Upper lobe of left lung (tissue), 6 donors: Measurements from ENCODE around the gene DUSP16. TPM values are rescaled to one million over a fixed set of nuclear protein-coding genes. Genes with fewer than 3 reads are reported as not detected.

Experiments
- ATAC-seq, 2 donors: fragments of 200-7000 bp; cut with Tn5 transposase; one replicate each; pipeline ENCODE4 v1.9.1; 2022; ENCODE audit warnings: mild to moderate bottlenecking in 2 of 2, moderate library complexity in 2 of 2; ENCODE audit not compliant: low FRiP score in 2 of 2
- DNase-seq, 2 donors: peaks; one replicate each; pipeline ENCODE4 v3.0.0-alpha.2; 2019 to 2020
- H3K27ac ChIP-seq, 4 donors: fragments of 200-600 bp; sonication (generic); one replicate each; pipeline ENCODE4 v1.5.1; 2016 to 2019
- H3K27me3 ChIP-seq, 4 donors: fragments of 200-600 bp; sonication (generic); one replicate each; pipeline ENCODE4 v1.5.1; 2017 to 2019
- H3K36me3 ChIP-seq, 4 donors: fragments of 200-600 bp; sonication (generic); one replicate each; pipeline ENCODE4 v1.5.1; 2016 to 2019
- H3K4me1 ChIP-seq, 4 donors: fragments of 200-600 bp; sonication (generic); one replicate each; pipeline ENCODE4 v1.5.1; 2018 to 2019
- H3K4me3 ChIP-seq, 4 donors: fragments of 200-600 bp; sonication (generic); one replicate each; pipeline ENCODE4 v1.5.1; 2017 to 2019; ENCODE audit warnings: mild to moderate bottlenecking in 2 of 4, moderate library complexity in 1 of 4
- H3K9me3 ChIP-seq, 4 donors: fragments of 200-600 bp; sonication (generic); one replicate each; pipeline ENCODE4 v1.5.1; 2018 to 2019
- CTCF ChIP-seq, 6 experiments: fragments of 450-650 bp in 4 of 6; fragments of 200-600 bp in 2 of 6; sonication (generic) in 2 of 6; IDR thresholded peaks; one replicate each; pipeline ENCODE4 v1.5.1; 2016 to 2019; ENCODE audit warnings: antibody characterized with exemption in 6 of 6
- EP300 ChIP-seq, 4 donors: sonication (generic); formaldehyde crosslinking; IDR thresholded peaks; one replicate each; pipeline ENCODE4 v1.5.1; 2017; ENCODE audit warnings: antibody characterized with exemption in 4 of 4, control low read depth in 2 of 4
- POLR2A ChIP-seq, 4 donors: fragments of 450-650 bp; IDR thresholded peaks; one replicate each; pipeline ENCODE4 v1.5.1; 2016 to 2017; ENCODE audit warnings: antibody characterized with exemption in 4 of 4, mild to moderate bottlenecking in 2 of 4
- POLR2AphosphoS5 ChIP-seq, 2 donors: sonication (generic); formaldehyde crosslinking; IDR thresholded peaks; one replicate each; pipeline ENCODE4 v1.5.1; 2017; ENCODE audit warnings: antibody characterized with exemption in 2 of 2
- WGBS, 2 donors: methylation state at CpG; one replicate each; pipeline ENCODE4 v1.1.5; 2017 to 2018; 5-methylcytosine and 5-hydroxymethylcytosine counted together
- total RNA-seq, 6 donors: library from RNA; depleted of rRNA in 4 of 6; stranded (reverse); fragments of >200 nt in 4 of 6; gene quantifications; one replicate each; pipeline versions ENCODE4 v1.1.0 to v1.2.1, GENCODE V29; 2016 to 2021
- donor health status: DM: no; HTN: no; CAD: no; lungs with moderate emphysema.
- donor health status: DM: no; HTN: yes; CAD: no; lungs with severe emphysema.

DUSP16 gene
- total RNA-seq, 6 donors from 2014 or later, result 23.7 to 51.6 (median 41.7) TPM

DNA sequence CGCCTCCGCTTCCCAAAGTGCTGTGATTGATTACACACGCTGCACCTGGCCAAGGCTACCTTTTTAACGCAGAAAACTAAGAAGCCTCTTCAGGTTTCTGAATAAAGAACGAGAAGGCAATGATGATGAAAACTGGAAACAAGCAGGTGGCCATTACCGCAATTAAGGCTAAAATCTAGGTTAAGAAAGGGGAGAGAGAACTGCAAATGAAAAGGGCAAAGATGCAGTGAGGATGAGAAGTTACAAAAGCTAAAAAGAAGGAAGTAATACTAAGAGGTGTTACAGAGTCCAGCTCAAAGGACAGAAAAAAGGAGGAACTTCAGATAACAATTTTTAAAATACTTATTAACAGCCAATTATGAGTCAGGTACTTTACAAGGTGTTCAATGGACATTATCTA is 79.7 kb downstream of the DUSP16 start:
- TF ChIP-seq CTCF (IDR thresholded peaks at IDR 0.05) (no peak), EP300 (IDR thresholded peaks at IDR 0.05) (no peak), POLR2AphosphoS5 (IDR thresholded peaks at IDR 0.05) (no peak), POLR2A (IDR thresholded peaks at IDR 0.05) (no peak)
- no peaks in the 10 kb centered on the region for H3K27me3 ChIP-seq
- peak overlapping the region; percentile 12 to 70 (median 36) for H3K27ac ChIP-seq
- no peak overlapping the region for H3K4me3 ChIP-seq
- peaks cover 10 to 56% (median 23%) of the 10 kb centered on the region in 4 donors for H3K36me3 ChIP-seq
- H3K9me3 ChIP-seq, result no peaks in the 10 kb centered on the region
- no peak for DNase-seq
- no peak for ATAC-seq
- peaks cover 0 to 7% (median 0%) of the 10 kb centered on the region in 4 donors for H3K4me1 ChIP-seq
- 74 to 80% methylated on average over 6 of the region's 6 CpGs for WGBS, 2 donors

DNA sequence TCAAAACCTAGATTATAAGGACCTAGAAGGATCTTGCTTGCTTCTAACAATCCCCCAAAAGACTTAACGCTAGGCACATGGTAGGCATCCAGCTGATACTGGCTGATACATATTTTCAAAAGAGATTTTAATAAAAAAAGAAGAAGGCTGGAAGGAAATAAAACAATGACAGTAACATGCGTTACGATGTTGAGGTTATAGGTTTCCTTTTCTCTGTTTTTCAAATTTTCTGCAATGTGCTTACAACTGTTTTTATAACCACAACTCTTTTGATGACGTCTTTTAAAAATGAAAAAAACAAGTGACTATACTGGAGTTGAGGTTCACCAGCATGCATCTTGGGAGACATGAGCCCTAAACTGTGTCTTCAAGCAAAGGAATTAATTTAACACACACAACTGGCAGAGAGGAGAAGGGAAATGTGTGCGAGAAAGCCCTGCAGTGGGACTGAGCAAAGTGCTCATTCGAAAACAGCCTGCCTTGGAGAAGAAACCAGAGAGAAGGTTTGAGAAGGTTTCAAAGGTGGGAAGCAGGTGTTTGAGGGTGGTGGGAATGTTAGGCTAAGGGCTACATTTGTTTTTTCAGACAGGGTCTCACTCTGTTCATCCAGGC is 80.4 kb downstream of the DUSP16 start:
- no peaks in the 10 kb centered on the region for H3K27me3 ChIP-seq
- ATAC-seq (no peak), DNase-seq (no peak)
- H3K9me3 ChIP-seq, result no peaks in the 10 kb centered on the region
- no peak overlapping the region for H3K4me3 ChIP-seq
- 84 to 85% methylated on average over 6 of the region's 6 CpGs for WGBS, 2 donors
- peak overlapping the region; percentile 25 to 70 (median 36) for H3K27ac ChIP-seq
- TF ChIP-seq POLR2A (IDR thresholded peaks at IDR 0.05) (peak in 1 of 4 donors; percentile 60), POLR2AphosphoS5 (IDR thresholded peaks at IDR 0.05) (no peak)
- peaks cover 0 to 7% (median 0%) of the 10 kb centered on the region in 4 donors for H3K4me1 ChIP-seq
- peaks cover 12 to 63% (median 26%) of the 10 kb centered on the region in 4 donors for H3K36me3 ChIP-seq

GRCh38 chr12:12481631-12482030 is 81.0 kb downstream of the DUSP16 start:
- ATAC-seq, result no peak
- peaks cover 14 to 65% (median 32%) of the 10 kb centered on the region in 4 donors for H3K36me3 ChIP-seq
- H3K4me1 ChIP-seq, result peaks cover 0 to 7% (median 0%) of the 10 kb centered on the region in 4 donors
- WGBS, 2 donors, result 36 to 38% methylated on average over 2 of the region's 2 CpGs
- no peak overlapping the region for H3K4me3 ChIP-seq
- TF ChIP-seq EP300 (IDR thresholded peaks at IDR 0.05) (no peak), POLR2AphosphoS5 (IDR thresholded peaks at IDR 0.05) (no peak), CTCF (IDR thresholded peaks at IDR 0.05) (no peak), POLR2A (IDR thresholded peaks at IDR 0.05) (no peak)
- H3K27ac ChIP-seq, result peak overlapping the region in 3 of 4 donors; percentile 25 to 53 (median 42)
- no peaks in the 10 kb centered on the region for H3K9me3 ChIP-seq
- no peak for DNase-seq
- H3K27me3 ChIP-seq, result no peaks in the 10 kb centered on the region

DNA sequence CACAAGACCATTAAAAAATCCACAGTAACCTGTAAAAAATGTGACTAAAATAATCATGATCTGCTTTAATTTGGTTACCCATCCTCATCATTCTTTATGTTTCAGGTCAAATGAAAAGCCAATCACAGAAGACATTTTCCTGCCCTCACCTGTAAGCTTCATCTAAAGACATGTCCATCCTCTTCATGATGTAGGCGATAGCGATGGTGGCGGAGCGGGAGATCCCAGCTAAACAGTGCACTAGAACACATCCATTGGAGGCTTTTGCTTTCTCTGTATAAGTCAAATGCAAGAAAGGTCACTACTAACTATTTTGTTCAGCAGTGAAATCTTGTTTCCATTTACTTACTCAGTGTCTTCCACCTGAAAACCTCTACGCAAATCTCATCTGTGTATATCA is 82.6 kb downstream of the DUSP16 start:
- H3K9me3 ChIP-seq, result no peaks in the 10 kb centered on the region
- 96 to 98% methylated on average over 5 of the region's 5 CpGs for WGBS, 2 donors
- ATAC-seq, result no peak

GRCh38 chr12:12477532-12477890 is 85.2 kb downstream of the DUSP16 start:
- no peak for TF ChIP-seq EP300 (IDR thresholded peaks at IDR 0.05)
- no peak for TF ChIP-seq POLR2A (IDR thresholded peaks at IDR 0.05)
- no peak for TF ChIP-seq POLR2AphosphoS5 (IDR thresholded peaks at IDR 0.05)
- no peak for TF ChIP-seq CTCF (IDR thresholded peaks at IDR 0.05)
- peaks cover 15 to 64% (median 30%) of the 10 kb centered on the region in 4 donors for H3K36me3 ChIP-seq
- no peak overlapping the region for H3K27ac ChIP-seq
- ATAC-seq, result no peak
- H3K27me3 ChIP-seq, result no peaks in the 10 kb centered on the region
- no peak overlapping the region for H3K4me3 ChIP-seq
- peak in 1 of 2 donors; percentile 37 for DNase-seq
- 93 to 98% methylated on average over 8 to 14 of the region's 14 CpGs for WGBS, 2 donors
- H3K9me3 ChIP-seq, result no peaks in the 10 kb centered on the region
- peaks cover 0 to 4% (median 2%) of the 10 kb centered on the region in 4 donors for H3K4me1 ChIP-seq

More for the DNA sequence above, 82.6 kb downstream of the DUSP16 start:
- no peak for DNase-seq
- TF ChIP-seq EP300 (IDR thresholded peaks at IDR 0.05) (no peak), POLR2A (IDR thresholded peaks at IDR 0.05) (no peak), CTCF (IDR thresholded peaks at IDR 0.05) (no peak), POLR2AphosphoS5 (IDR thresholded peaks at IDR 0.05) (no peak)
- H3K4me3 ChIP-seq, result no peak overlapping the region
- no peak overlapping the region for H3K27ac ChIP-seq
- H3K4me1 ChIP-seq, result peaks cover 0 to 7% (median 1%) of the 10 kb centered on the region in 4 donors
- peaks cover 15 to 65% (median 30%) of the 10 kb centered on the region in 4 donors for H3K36me3 ChIP-seq
- H3K27me3 ChIP-seq, result no peaks in the 10 kb centered on the region
